ENCODE data around the gene PTF1A.

PTF1A gene

DNA sequence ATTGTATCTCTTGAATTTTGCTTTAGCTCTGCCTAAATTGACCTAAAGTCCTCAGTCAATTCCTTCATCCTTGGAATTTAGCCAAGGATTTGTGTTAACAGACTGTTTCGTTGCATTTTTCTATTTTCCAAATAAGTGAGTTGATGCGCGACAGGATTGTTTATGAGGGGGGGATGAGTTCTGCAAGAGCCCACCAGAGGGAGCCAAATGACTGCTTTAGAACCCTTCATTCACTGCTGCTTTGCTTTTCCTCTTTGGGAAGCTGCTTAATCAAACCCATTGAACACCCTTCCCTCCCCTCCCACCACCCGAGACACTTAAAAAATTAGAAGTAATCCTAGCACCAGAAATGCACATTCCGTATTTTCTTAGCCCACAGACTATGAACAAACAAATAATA, 33.7 kb upstream of the PTF1A start:
- H3K9me3 ChIP-seq (ENCODE audit: control insufficient read depth, insufficient read depth, low read length) = no peaks in the 10 kb centered on the region
- peaks cover 31% of the 10 kb centered on the region for H3K27me3 ChIP-seq (ENCODE audit: control insufficient read depth, insufficient read depth, low read length)
- H3K36me3 ChIP-seq (ENCODE audit: control insufficient read depth, insufficient read depth, low read length) = no peaks in the 10 kb centered on the region
- H3K4me1 ChIP-seq (ENCODE audit: control insufficient read depth, insufficient read depth, low read length) = no peaks in the 10 kb centered on the region
- no peak overlapping the region for H3K9ac ChIP-seq (ENCODE audit: low read depth, low read length)
- peak overlapping the region; percentile 2 for H3K4me3 ChIP-seq (ENCODE audit: low read depth, low read length)

DNA sequence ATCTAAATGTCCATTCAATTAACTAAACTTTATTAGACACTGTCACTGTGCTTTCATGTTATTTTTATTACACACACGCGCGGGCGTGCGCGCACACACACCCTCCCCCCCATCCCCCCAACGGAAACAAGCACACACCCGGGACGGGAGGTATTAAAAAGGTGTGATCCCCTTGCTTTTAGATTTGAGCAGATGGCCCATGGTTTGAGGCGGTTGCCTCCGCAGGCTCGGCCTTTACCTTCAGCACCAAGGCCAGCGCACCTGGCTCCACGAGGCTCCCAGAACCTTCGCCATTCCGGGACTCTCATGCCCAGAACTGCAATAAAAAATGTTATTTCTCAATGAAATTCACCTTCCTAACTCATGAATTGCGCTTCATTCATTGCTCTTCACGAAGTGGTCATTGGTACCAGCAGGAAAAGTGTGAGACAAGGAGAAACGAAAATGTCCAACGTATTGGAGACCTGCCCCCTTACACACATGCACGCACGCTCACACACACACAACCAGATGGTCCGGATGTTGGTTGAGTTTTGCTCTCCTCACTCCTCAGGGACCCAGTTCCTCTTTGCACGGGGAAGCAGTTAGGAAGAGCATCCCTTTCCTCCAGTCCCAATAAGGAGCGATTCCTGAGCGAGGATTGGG, 20.8 kb upstream of the PTF1A start:
- peak overlapping the region; percentile 27 for H3K4me3 ChIP-seq (ENCODE audit: low read depth, low read length)
- H3K36me3 ChIP-seq (ENCODE audit: control insufficient read depth, insufficient read depth, low read length) = no peaks in the 10 kb centered on the region
- no peak overlapping the region for H3K9ac ChIP-seq (ENCODE audit: low read depth, low read length)
- peaks cover 97% of the 10 kb centered on the region for H3K27me3 ChIP-seq (ENCODE audit: control insufficient read depth, insufficient read depth, low read length)
- H3K4me1 ChIP-seq (ENCODE audit: control insufficient read depth, insufficient read depth, low read length) = no peaks in the 10 kb centered on the region
- H3K9me3 ChIP-seq (ENCODE audit: control insufficient read depth, insufficient read depth, low read length) = no peaks in the 10 kb centered on the region

DNA sequence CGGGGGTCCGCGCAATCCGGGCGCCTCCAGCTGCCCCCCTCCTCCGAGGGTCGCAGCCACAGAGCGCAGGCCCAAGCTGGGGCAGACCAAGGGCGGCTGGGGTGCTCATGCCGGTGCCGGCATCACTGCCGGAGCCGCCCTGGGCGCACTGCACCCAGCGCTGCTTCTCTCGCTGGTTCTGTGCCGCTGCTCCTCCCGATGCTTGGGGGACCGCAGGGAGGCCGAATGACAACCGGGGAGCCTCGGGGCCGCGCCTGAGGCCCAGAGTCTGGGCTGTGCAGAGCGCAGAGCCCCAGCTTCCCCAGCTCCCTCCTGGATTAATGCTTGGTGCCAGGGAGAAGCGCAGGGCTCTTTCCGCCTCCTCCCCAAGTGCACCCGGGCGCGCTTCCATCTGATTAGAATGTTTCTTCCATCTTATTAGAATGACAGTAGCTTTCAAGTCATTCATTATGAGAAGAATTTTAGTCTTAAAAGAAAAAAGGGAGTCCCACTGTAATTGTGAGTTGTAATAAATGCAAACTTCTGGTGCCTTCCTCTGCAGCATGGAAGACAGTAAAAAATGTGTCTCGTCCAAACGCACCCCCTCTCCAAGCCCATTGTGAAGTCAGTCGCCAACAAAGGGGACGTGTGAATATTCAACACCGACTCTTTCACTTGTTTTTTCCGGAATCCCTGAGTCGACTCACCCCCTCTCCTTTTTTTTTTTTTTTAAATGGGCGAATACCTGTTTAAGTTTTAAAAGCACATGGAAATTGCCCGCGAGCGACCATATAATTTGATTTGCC, 19.5 kb upstream of the PTF1A start:
- no peak overlapping the region for H3K9ac ChIP-seq (ENCODE audit: low read depth, low read length)
- H3K4me3 ChIP-seq (ENCODE audit: low read depth, low read length) = peak overlapping the region; percentile 32
- no peaks in the 10 kb centered on the region for H3K4me1 ChIP-seq (ENCODE audit: control insufficient read depth, insufficient read depth, low read length)
- H3K9me3 ChIP-seq (ENCODE audit: control insufficient read depth, insufficient read depth, low read length) = no peaks in the 10 kb centered on the region
- peaks cover 97% of the 10 kb centered on the region for H3K27me3 ChIP-seq (ENCODE audit: control insufficient read depth, insufficient read depth, low read length)
- H3K36me3 ChIP-seq (ENCODE audit: control insufficient read depth, insufficient read depth, low read length) = no peaks in the 10 kb centered on the region

DNA sequence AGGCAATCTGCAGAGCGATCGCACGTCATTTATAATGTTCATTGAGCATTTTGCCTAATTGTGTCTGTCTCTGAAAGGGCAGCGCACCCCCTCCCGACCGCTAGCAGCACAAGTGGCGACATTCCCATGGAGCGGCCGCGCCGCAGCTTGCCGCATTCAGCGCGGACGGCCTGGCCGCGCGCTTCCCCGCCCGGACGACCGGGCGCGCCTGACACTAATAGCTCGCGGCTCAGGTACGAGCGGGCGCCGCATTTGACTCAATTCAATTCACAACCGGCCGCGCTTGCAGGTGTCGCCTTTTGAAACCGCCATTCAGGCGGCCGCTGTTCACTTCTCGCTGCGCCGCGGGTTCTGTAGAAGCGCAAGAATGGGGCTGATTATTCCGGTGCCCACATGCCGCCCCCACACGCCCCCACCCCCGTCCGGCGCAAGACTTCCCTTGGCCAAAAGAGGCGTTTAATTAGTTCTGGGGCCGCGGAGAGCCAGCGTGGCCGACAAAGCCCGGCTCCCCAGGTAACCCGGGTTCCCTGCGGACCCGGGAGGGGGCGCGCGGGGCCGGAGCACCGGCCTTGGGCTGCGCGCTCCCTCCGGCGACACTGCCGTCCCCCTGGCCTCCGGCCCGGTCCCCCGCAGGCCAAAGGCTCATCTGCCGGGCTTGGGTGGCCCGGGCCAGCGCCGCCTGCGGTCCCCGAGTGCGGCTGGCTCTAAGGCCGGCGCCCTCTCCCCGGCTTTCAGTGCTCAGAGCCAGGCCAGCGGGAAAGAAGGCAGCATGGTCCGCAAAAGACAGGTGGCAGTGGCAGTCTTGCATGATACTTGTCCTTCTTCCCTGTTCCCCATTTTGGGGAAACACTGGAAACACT, 18.7 kb upstream of the PTF1A start:
- Histone ChIP-seq H3K27me3 (ENCODE audit: control insufficient read depth, insufficient read depth, low read length) (peaks cover 97% of the 10 kb centered on the region), H3K4me1 (ENCODE audit: control insufficient read depth, insufficient read depth, low read length) (no peaks in the 10 kb centered on the region), H3K9me3 (ENCODE audit: control insufficient read depth, insufficient read depth, low read length) (no peaks in the 10 kb centered on the region), H3K4me3 (ENCODE audit: low read depth, low read length) (peak overlapping the region; percentile 32), H3K36me3 (ENCODE audit: control insufficient read depth, insufficient read depth, low read length) (no peaks in the 10 kb centered on the region), H3K9ac (ENCODE audit: low read depth, low read length) (no peak overlapping the region)

DNA sequence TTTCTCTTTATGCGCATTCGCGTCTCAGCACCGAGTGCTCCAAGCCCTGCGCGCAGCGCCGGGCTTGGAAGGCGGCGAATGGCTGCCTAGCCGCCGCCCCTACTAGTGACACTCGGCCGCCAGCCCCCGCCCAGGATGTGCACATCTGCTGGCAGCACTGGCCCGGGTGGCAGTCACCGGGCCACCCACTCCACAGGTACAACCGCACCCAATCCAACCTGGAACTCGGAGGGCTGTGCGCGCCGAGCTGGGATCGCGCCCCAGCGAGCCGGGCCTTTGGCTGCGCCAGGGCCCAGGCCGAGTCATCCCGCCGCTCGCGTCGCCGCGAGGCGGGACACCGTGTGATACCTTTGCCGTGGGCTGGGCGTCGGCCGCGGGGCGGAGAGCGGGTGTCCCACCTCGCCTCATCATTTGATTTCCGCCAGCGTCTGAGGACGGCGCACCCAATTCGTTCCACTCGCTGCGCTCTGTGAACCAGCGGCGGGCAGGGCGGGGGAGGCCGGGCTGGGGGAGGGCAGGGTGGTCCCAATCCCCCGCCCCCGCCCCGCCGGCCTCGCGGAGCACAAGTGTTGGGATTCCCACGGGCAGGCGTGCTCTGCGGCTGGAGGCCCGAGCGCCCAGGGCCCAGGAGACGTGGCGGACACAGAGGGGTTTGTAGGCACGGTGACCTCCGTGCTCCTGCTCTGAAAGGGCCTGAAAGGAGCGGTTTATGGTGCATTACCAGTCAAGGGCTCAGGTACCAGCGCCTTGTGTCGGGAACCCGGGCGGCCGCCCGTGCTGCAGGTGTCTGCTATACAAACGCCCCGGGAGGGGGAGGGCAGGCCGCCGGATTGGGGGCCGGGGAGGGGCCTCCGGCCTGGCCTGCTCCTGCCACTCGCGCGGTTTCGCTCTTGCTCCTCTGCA, 17.8 kb upstream of the PTF1A start:
- H3K4me3 ChIP-seq (ENCODE audit: low read depth, low read length) = peak overlapping the region; percentile 30
- H3K36me3 ChIP-seq (ENCODE audit: control insufficient read depth, insufficient read depth, low read length) = no peaks in the 10 kb centered on the region
- no peaks in the 10 kb centered on the region for H3K9me3 ChIP-seq (ENCODE audit: control insufficient read depth, insufficient read depth, low read length)
- no peaks in the 10 kb centered on the region for H3K4me1 ChIP-seq (ENCODE audit: control insufficient read depth, insufficient read depth, low read length)
- peaks cover 97% of the 10 kb centered on the region for H3K27me3 ChIP-seq (ENCODE audit: control insufficient read depth, insufficient read depth, low read length)
- no peak overlapping the region for H3K9ac ChIP-seq (ENCODE audit: low read depth, low read length)

DNA sequence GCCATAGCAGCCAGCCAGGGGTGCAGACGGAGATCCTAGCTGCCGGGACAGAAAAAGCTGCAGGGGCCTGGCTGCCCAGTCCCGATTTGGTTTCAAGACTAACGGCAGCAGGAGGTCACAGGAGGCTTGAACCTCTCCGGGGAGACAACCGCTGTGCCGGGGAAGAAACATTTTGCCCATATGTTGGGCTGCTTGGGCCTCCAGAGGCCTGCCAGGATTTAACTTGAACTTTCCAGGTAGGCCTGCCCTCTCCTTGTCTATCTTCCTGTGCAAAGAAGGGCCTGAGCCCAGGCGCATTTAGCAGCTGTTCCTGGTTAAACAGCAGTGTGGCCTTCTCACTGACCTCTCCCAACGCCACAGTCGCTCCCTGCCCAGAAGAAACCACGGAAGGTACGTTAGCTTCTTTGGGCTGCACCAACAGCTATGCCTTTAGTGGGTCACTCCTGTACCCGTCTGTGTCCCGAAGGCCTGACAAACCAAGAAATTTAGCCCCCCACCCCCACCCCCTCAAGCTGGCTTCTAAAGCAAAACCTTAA, 17.1 kb upstream of the PTF1A start:
- no peaks in the 10 kb centered on the region for H3K36me3 ChIP-seq (ENCODE audit: control insufficient read depth, insufficient read depth, low read length)
- no peaks in the 10 kb centered on the region for H3K9me3 ChIP-seq (ENCODE audit: control insufficient read depth, insufficient read depth, low read length)
- H3K4me3 ChIP-seq (ENCODE audit: low read depth, low read length) = peak overlapping the region; percentile 26
- no peak overlapping the region for H3K9ac ChIP-seq (ENCODE audit: low read depth, low read length)
- H3K27me3 ChIP-seq (ENCODE audit: control insufficient read depth, insufficient read depth, low read length) = peaks cover 97% of the 10 kb centered on the region
- H3K4me1 ChIP-seq (ENCODE audit: control insufficient read depth, insufficient read depth, low read length) = no peaks in the 10 kb centered on the region

DNA sequence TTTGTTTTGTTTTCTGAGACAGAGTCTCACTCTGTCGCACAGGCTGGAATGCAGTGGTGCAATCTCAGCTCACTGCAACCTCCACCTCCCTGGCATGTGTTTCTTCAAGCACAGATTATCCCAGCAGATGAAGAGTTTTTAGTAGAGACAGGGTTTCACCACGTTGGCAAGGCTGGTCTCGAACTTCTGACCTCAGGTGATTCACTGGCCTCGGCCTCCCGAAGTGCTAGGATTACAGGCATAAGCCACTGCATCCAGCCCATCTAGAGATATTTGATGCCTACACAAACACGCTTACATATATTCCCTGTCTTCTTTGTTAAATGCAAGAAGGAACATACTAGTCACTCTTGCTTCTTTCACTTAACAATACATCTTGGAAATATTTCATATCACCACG, 5.9 kb upstream of the PTF1A start:
- Histone ChIP-seq H3K27me3 (ENCODE audit: control insufficient read depth, insufficient read depth, low read length) (peaks cover 95% of the 10 kb centered on the region), H3K36me3 (ENCODE audit: control insufficient read depth, insufficient read depth, low read length) (no peaks in the 10 kb centered on the region), H3K4me3 (ENCODE audit: low read depth, low read length) (no peak overlapping the region), H3K9me3 (ENCODE audit: control insufficient read depth, insufficient read depth, low read length) (no peaks in the 10 kb centered on the region), H3K9ac (ENCODE audit: low read depth, low read length) (no peak overlapping the region), H3K4me1 (ENCODE audit: control insufficient read depth, insufficient read depth, low read length) (peaks cover 13% of the 10 kb centered on the region)

DNA sequence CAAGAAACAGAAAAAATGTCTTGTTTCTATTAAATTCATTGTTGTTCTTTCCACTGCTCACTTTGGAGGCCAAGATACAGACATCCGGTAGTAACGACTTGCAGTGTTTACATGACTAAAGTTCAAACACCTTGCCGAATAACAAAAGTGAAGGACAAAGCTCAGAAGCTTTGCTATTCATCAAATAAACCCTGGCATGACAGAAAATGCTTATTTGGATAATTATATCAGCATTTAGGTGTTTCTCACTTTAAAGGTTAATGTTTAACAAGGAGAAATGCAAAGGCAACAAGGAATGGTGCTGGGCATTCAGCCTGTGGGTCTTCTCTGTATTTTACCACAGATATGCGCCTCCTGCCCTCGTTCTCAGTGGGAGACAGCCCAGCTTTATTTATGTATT, 5.4 kb upstream of the PTF1A start:
- H3K9ac ChIP-seq (ENCODE audit: low read depth, low read length) = no peak overlapping the region
- no peaks in the 10 kb centered on the region for H3K9me3 ChIP-seq (ENCODE audit: control insufficient read depth, insufficient read depth, low read length)
- peaks cover 95% of the 10 kb centered on the region for H3K27me3 ChIP-seq (ENCODE audit: control insufficient read depth, insufficient read depth, low read length)
- H3K4me3 ChIP-seq (ENCODE audit: low read depth, low read length) = no peak overlapping the region
- H3K36me3 ChIP-seq (ENCODE audit: control insufficient read depth, insufficient read depth, low read length) = no peaks in the 10 kb centered on the region
- H3K4me1 ChIP-seq (ENCODE audit: control insufficient read depth, insufficient read depth, low read length) = peaks cover 13% of the 10 kb centered on the region

DNA sequence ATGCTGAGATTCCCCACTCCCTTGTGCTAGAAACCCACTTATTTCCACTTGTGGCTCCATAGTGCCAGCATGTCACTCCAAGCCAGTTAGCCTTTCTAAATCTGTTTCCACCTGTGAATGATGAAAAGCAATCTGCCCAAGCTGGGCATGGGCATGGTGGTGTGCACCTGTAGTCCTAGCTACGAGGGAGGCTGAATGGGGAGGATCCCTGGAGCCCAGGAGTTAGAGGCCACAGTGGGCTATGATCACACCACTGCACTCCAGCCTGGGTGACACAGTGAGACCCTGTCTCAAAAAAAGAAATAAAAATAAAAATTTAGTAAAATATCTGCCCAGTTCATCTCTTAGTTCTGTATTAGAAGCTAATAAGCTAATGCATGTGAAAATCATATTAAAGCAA, 5.0 kb upstream of the PTF1A start:
- Histone ChIP-seq H3K36me3 (ENCODE audit: control insufficient read depth, insufficient read depth, low read length) (no peaks in the 10 kb centered on the region), H3K4me3 (ENCODE audit: low read depth, low read length) (peak overlapping the region; percentile 4), H3K4me1 (ENCODE audit: control insufficient read depth, insufficient read depth, low read length) (peaks cover 13% of the 10 kb centered on the region), H3K9ac (ENCODE audit: low read depth, low read length) (no peak overlapping the region), H3K27me3 (ENCODE audit: control insufficient read depth, insufficient read depth, low read length) (peaks cover 93% of the 10 kb centered on the region), H3K9me3 (ENCODE audit: control insufficient read depth, insufficient read depth, low read length) (no peaks in the 10 kb centered on the region)

DNA sequence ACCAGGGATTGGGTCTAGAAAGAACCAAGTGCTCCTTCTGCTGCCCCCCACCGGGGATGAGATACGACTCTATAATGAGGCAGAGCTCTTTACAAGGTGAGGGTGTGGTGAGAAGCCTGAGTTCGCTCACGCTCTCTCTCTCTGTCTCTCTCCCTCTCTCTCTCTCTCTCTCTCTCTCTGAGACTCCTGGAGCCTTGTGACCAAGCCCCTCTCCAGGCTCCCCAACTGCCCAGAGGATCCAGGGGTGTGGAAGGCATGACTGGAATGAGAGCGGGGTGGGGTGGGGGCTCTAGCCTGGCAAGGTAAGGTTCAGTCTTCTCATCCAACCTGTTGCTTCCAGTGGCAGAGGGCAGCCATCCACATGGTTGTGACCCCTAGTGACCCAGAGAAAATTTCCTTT, 3.1 kb upstream of the PTF1A start:
- peaks cover 92% of the 10 kb centered on the region for H3K27me3 ChIP-seq (ENCODE audit: control insufficient read depth, insufficient read depth, low read length)
- no peak overlapping the region for H3K4me3 ChIP-seq (ENCODE audit: low read depth, low read length)

More for the DNA sequence above, 3.1 kb upstream of the PTF1A start:
- Histone ChIP-seq H3K4me1 (ENCODE audit: control insufficient read depth, insufficient read depth, low read length) (peaks cover 13% of the 10 kb centered on the region), H3K36me3 (ENCODE audit: control insufficient read depth, insufficient read depth, low read length) (no peaks in the 10 kb centered on the region), H3K9ac (ENCODE audit: low read depth, low read length) (no peak overlapping the region), H3K9me3 (ENCODE audit: control insufficient read depth, insufficient read depth, low read length) (no peaks in the 10 kb centered on the region)

Measured in iPS-15b (cell line).